GM19438 (cell line): Measurements from ENCODE around the gene OSBPL10.
A peak's percentile ranks its signal among the peaks of the same experiment; 100 is the strongest.

Source experiments
- ATAC-seq: cut with Tn5 transposase; IDR thresholded peaks from one replicate; pipeline ENCODE4 v1.9.1; 2021; ENCODE audit warnings: low read depth; ENCODE audit not compliant: unreplicated experiment

Gene OSBPL10

GRCh38 chr3:31929826-31930502, 51.1 kb downstream of the OSBPL10 start:
- no peak for ATAC-seq

GRCh38 chr3:31927811-31928210, 53.3 kb downstream of the OSBPL10 start:
- ATAC-seq, result no peak

DNA sequence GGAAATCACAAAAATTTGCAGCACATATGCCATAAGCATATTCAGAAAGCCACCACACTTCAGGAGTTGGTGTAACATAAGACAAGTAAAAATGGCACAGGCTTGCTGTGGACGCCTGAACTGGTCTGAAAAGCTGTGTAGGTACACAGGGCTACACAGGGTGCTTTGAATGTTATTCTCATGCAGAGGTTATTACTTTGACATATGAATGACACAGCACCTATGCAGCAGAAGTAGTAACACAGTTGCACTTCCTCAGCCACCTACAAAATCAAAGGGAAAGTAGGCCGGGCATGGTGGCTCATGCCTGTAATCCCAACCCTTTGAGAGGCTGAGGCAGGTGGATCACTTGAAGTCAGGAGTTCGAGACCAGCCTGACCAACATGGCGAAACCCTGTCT, 54.5 kb downstream of the OSBPL10 start:
- no peak for ATAC-seq

GRCh38 chr3:31925271-31925630, 55.8 kb downstream of the OSBPL10 start:
- no peak for ATAC-seq

DNA sequence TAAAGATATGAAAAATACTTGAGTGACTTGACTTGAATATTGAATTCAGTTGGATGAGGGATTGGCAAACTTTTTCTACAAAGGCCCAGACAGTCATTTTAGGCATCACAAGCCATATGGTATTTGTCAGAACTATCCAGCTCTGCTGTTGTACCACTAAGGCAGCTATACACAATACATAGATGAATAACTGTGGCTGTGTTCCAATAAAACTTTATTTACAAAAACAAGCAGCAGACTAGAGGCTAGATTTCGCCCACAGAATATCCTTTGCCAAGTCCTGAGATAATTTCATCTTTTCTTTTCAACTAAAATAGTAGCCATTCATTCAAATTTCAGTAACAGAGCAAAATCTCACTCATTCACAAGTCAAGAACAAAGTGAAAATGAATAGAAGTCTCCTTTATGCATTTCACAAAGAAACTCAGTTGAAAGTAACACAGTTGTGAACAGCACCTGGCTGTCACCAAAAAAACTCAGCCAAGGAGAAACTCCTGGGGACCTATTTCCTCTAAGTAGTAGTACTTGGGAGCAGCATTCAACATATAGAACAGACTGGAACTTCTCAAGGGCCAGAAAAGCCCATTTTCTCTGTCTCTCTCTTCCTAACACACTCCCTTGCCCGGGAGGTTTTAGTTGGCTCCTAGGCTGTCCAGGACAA, 56.3 kb downstream of the OSBPL10 start:
- ATAC-seq, result no peak

DNA sequence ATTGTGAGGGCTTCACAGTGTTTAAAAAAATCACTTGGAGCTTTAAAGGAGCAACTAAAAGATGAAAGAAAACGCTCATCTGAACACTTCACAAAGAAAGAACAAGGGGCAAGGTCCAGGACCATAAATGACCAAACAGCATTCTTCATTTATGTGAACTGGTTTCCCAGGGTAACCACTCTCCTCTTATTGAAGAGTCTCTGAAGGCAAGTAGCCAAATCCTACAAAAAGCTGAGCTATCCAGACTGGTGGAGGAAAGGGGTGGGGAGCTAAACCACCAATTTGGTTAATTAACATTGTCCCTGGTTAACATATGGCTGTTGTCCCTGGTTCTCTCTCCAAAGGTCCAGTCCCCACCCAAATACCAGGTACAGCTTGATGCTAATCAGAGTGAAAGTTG, 58.1 kb downstream of the OSBPL10 start:
- ATAC-seq, result no peak

DNA sequence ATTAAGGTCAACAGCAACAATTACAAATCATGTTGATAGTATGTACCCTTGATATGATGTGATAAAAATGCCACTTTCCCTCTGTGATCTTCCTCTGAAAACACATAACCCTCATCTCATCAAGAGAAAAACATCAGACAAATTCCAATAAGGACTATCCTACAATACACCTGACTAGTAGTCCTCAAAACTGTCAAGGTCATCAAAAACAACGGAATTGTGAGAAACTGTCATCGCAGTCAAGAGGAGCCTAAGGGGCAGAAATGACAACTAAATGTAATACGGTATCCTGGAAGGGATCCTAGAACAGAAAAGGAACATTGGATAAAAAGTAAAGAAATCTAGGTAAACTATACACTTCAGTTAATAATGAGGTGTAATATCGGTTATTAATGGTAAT, 59.2 kb downstream of the OSBPL10 start:
- ATAC-seq, result no peak

GRCh38 chr3:31920310-31920709, 60.8 kb downstream of the OSBPL10 start:
- no peak for ATAC-seq

DNA sequence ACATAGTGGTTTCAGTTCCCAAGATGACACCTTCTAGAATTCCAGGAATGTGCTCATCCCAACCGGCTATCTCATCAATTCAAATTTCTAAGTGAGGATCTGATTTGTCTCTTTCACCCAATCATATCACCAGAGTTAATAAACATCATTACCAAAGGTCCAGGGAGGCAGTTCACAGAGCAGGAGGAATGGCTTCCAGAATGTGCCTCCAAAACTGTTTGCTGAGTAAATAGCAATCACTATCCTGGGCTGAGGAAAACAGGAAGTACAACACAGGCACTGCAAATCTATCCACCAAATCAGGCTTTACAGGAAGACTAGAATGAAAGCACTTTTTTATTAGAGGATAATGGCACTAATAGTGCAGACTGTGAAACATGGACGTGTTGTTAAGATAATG, 61.5 kb downstream of the OSBPL10 start:
- no peak for ATAC-seq

DNA sequence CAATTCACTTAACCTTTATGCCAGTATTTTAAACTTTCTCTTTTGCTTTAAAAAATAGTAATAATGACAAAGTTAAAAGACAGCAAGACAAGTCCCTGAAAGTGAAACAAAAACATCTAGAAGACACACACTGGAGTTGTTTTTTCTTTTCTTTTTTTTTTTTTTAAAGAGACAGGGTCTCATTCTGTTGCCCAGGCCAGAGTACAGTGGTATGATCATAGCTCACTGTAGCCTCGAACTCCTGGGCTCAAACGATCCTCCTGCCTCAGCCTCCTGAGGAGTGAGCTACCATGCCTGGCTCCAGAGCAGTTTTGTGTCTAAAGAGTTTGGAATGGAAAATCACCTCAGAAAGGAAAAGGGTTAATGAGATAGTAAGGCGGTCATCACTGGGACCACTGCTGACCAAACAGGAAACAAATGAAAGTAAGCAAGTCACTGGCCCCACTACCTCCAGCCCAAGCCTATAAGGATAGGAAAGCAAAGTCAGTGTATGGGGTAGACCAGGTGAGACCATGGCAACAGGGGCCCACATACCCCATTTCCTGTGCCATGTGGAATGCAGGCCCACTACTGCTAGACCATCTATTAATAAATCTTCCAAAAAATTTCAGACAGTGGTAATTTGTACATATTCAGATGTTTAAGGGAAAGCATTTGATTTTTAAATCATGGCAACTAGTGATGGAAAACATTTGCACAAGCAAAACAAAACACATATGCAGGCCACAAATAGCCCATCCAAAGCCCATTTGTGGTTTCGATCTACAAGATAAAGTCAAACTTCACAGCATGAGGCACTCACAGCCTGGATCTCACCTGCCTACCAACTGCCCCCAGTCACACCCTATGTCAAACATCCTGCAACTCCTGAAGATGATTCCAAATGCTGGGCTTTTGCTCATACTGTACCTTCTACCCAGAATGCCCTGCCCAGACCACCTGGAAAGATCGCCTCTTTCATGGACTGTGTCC, 62.6 kb downstream of the OSBPL10 start:
- peak; percentile 64 for ATAC-seq

- peak; percentile 70 for ATAC-seq
These were observed 63.6 kb downstream of the OSBPL10 start for GRCh38 chr3:31917303-31918005.

- ATAC-seq, result no peak
These were observed 69.4 kb downstream of the OSBPL10 start for GRCh38 chr3:31911643-31912042.

DNA sequence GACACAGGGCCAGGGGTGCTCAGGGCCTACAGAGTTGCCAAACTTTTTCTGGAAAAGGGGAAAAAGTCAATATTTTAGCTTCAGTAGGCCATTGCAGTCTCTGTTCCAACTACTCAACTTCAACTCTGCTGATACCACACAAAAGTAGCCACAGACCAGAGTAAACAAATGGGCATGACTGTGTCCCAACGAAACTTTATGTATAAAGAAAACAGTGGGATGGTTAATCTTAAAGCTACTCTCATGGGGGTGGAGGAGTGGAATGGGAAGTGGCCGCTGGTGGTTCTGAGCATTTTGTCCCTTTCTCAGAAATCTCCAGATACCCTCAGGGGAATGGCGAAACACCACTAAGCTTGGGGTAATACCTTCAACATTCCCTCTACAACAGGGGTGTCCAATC, 69.9 kb downstream of the OSBPL10 start:
- no peak for ATAC-seq

- ATAC-seq, result no peak
These were observed 71.6 kb downstream of the OSBPL10 start for GRCh38 chr3:31909455-31909854.

DNA sequence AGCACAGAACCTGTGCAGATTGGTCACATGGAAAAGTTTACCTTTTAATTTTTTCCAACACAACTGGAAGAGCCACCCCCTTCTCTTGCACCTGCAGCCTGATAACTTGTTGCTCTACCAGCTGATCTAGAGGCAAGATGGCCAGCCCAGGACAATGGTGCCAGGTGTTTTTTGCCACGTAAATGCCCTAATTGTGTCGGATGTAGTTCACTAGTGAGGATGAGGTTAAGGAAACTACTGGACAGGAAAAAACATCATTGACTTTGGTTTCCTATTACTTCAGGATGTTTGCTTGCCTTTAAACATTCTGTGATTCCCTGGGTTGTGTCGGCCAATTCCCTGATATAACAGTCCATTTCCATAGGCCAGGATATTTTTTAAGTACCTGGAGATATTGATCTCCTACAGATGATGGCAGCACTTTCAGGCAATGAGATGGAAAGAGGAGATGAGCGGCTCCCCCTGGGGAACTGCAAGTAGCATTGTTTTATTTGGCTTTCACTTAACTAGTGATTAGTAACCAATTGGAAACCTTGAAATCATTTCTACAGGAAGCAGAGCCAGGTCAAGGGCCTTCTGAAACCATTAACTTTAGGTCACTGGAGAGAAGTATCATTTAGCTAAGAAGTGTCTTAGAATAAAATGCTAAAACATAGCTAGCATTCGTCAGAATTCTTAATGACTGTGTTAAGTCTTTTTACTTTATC, 72.5 kb downstream of the OSBPL10 start:
- ATAC-seq, result peak; percentile 82

- ATAC-seq, result no peak
These were observed 74.9 kb downstream of the OSBPL10 start for GRCh38 chr3:31906182-31906581.

DNA sequence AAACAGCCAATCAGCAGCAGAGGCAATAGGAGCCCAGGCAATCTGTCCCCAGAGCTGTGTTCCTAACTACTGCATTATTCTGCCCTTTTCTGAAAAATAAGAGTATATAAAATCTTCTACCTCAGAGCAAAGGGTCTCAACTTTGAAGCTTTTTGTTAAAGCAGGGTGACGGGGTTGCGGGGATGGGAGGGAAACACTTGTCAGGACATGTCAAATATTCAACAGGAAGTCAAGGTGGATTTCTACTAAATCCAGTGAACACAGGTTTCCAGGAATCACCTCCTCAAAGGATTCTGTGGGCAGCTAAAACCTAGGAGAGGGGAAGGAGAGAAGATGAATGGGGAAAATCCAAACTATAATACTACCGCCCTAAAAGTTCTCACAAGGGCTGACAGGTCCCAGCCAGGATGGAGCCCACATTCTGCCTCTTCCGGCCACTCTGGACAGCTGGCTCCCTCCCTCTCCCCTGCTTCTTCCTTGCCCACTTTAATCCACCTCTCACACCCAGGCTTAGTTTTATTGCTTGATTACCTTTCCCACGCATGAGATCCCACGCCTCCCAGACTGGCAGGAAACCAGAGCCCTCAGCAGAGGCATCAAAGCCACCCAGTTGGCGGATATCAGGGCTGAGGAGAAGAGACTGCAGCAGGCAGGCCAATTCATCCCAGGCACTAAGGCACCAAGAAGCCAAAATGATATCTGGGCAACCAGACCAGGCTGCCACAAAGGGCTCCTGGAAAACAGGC, 77.2 kb downstream of the OSBPL10 start:
- no peak for ATAC-seq

DNA sequence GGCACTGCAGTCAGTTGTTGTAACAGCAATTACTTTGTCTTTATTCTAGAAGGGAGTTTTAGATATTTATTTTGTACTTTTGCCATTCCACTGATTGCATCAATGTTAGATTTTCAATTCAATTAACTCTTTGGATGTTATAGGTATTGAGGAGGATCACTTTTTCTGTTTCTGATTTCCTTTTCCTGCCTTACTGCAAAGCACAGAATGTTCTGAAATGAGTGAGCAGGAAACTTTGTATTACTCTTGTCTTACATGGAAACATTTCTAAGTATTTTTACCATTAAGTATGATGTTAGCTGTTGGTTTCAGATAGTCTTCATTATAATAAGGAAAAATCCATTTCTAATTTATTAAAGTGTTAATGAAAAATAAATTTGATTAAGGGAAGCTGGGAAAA, 80.5 kb downstream of the OSBPL10 start:
- ATAC-seq, result no peak

- ATAC-seq, result no peak
These were observed 84.2 kb downstream of the OSBPL10 start for GRCh38 chr3:31896648-31897433.
